ENCODE results near the gene TNFRSF17.

GRCh38 chr16:12000032-12000431, 35.0 kb downstream of the TNFRSF17 start:
- no peak for TF ChIP-seq CTCF (conservative IDR thresholded peaks at IDR 0.05; ENCODE audit: low read length)
- TF ChIP-seq EZH2phosphoT487 (IDR thresholded peaks at IDR 0.05; ENCODE audit: borderline replicate concordance), result no peak
